Neural cell (in vitro differentiated cells): Measurements from ENCODE around the gene NFIX. TPM values are rescaled to one million over a fixed set of nuclear protein-coding genes. Genes with fewer than 3 reads are reported as not detected.

ENCODE experiments used
- H2AFZ ChIP-seq: fragments of 200-600, 300-800 bp; sonication (generic), shearing (Covaris generic); 2 replicates; pipeline ENCODE4 v1.6.0; 2014; ENCODE audit warnings: low read depth, mild to moderate bottlenecking, antibody characterized with exemption, low read length, moderate library complexity
- H3F3A ChIP-seq: fragments of 200-600 bp; shearing (Covaris generic); 2 replicates; pipeline ENCODE4 v1.6.1; 2016; ENCODE audit warnings: mild to moderate bottlenecking, moderate library complexity, mixed read lengths, antibody characterized with exemption, low read length; ENCODE audit not compliant: insufficient read depth, poor library complexity, severe bottlenecking
- H3K27ac ChIP-seq: fragments of 200-600, 300-800 bp; sonication (generic), shearing (Covaris generic); 2 replicates; pipeline ENCODE4 v1.5.1; 2014; ENCODE audit warnings: mild to moderate bottlenecking, low read length, moderate library complexity
- H3K27me3 ChIP-seq: fragments of 300-800, 200-600 bp; sonication (generic), shearing (Covaris generic); 2 replicates; pipeline ENCODE4 v1.6.0; 2014; ENCODE audit warnings: mild to moderate bottlenecking, low read depth, low read length, moderate library complexity; ENCODE audit not compliant: insufficient read depth
- H3K36me3 ChIP-seq: fragments of 300-800, 200-600 bp; sonication (generic), shearing (Covaris generic); 2 replicates; pipeline ENCODE4 v1.5.1; 2014; ENCODE audit warnings: mild to moderate bottlenecking, antibody characterized with exemption, low read length, moderate library complexity; ENCODE audit not compliant: insufficient read depth
- H3K4me2 ChIP-seq: fragments of 300-800, 200-600 bp; sonication (generic), shearing (Covaris generic); 2 replicates; pipeline ENCODE4 v1.6.0; 2014; ENCODE audit warnings: mild to moderate bottlenecking, low read length
- H3K4me3 ChIP-seq: fragments of 300-800, 200-600 bp; sonication (generic), shearing (Covaris generic); 2 replicates; pipeline ENCODE4 v1.5.1; 2014; ENCODE audit warnings: mild to moderate bottlenecking, low read length, moderate library complexity
- H3K79me2 ChIP-seq: fragments of 200-600 bp; shearing (Covaris generic); replicated peaks from 2 replicates; pipeline ENCODE4 v1.6.0; 2014; ENCODE audit warnings: mild to moderate bottlenecking, low read length, moderate library complexity; ENCODE audit not compliant: insufficient read depth
- H3K9ac ChIP-seq: fragments of 300-800, 200-600 bp; sonication (generic), shearing (Covaris generic); 2 replicates; pipeline ENCODE4 v1.6.1; 2016; ENCODE audit warnings: mild to moderate bottlenecking, low read length, mixed read lengths
- H3K9me2 ChIP-seq: fragments of 200-600 bp; shearing (Covaris generic); 2 replicates; pipeline ENCODE4 v1.6.1; 2016; ENCODE audit warnings: mild to moderate bottlenecking, low read length, mixed read lengths; ENCODE audit not compliant: insufficient read depth
- H3K9me3 ChIP-seq: fragments of 200-600, 300-800 bp; sonication (generic), shearing (Covaris generic); 2 replicates; pipeline ENCODE4 v1.6.1; 2016; ENCODE audit warnings: mild to moderate bottlenecking, mixed run types, low read length, moderate library complexity, mixed read lengths
- H4K20me1 ChIP-seq: fragments of 200-600 bp; shearing (Covaris generic); 2 replicates; pipeline ENCODE4 v1.6.1; 2016; ENCODE audit warnings: mild to moderate bottlenecking, mixed run types; ENCODE audit not compliant: insufficient read depth
- EP300 ChIP-seq: fragments of 450-650 bp; conservative IDR thresholded peaks from 2 replicates; pipeline ENCODE4 v1.6.1; 2014; ENCODE audit warnings: antibody characterized with exemption, mild to moderate bottlenecking, moderate library complexity; ENCODE audit not compliant: poor library complexity, severe bottlenecking
- EZH2 ChIP-seq: fragments of 200-600, 300-800 bp; shearing (Covaris generic), sonication (generic); IDR thresholded peaks from 2 replicates; pipeline ENCODE4 v1.6.1; 2014; ENCODE audit warnings: antibody characterized with exemption, low read length, borderline replicate concordance, mild to moderate bottlenecking; ENCODE audit not compliant: insufficient read depth, poor library complexity, severe bottlenecking
- MXI1 ChIP-seq: fragments of 450-650 bp; conservative IDR thresholded peaks from 2 replicates; pipeline ENCODE4 v1.6.1; 2014; ENCODE audit warnings: antibody characterized with exemption, mild to moderate bottlenecking; ENCODE audit not compliant: poor library complexity, severe bottlenecking
- POLR2AphosphoS5 ChIP-seq: IDR thresholded peaks from 2 replicates; pipeline ENCODE4 v1.6.1; 2012
- RAD21 ChIP-seq: fragments of 450-650 bp; conservative IDR thresholded peaks from 2 replicates; pipeline ENCODE4 v1.6.1; 2014; ENCODE audit warnings: antibody characterized with exemption, mild to moderate bottlenecking, moderate library complexity
- SMC3 ChIP-seq: fragments of 450-650 bp; conservative IDR thresholded peaks from 2 replicates; pipeline ENCODE4 v1.6.1; 2014; ENCODE audit warnings: antibody characterized with exemption, mild to moderate bottlenecking, moderate library complexity; ENCODE audit not compliant: poor library complexity
- TAF1 ChIP-seq: IDR thresholded peaks from 2 replicates; pipeline ENCODE4 v1.6.1; 2012; ENCODE audit warnings: low read depth
- polyA plus RNA-seq: library from polyadenylated mRNA; depleted of rRNA; stranded (reverse); fragments of >200 nt; gene quantifications from 2 replicates; pipeline ENCODE4 v1.2.3, GENCODE V29; 2014
- TF ChIP-seq, protein P1 (sequence below): fragments of 450-650 bp; IDR thresholded peaks from 2 replicates; pipeline ENCODE4 v1.5.1; 2014; ENCODE audit warnings: antibody characterized with exemption, mild to moderate bottlenecking, moderate library complexity; ENCODE audit not compliant: poor library complexity, severe bottlenecking
- TF ChIP-seq, protein P2 (sequence below): IDR thresholded peaks from 2 replicates; pipeline ENCODE4 v1.6.1; 2012; ENCODE audit warnings: borderline replicate concordance

The NFIX gene
- polyA plus RNA-seq, 1 donor from 2014 or later: not detected

DNA sequence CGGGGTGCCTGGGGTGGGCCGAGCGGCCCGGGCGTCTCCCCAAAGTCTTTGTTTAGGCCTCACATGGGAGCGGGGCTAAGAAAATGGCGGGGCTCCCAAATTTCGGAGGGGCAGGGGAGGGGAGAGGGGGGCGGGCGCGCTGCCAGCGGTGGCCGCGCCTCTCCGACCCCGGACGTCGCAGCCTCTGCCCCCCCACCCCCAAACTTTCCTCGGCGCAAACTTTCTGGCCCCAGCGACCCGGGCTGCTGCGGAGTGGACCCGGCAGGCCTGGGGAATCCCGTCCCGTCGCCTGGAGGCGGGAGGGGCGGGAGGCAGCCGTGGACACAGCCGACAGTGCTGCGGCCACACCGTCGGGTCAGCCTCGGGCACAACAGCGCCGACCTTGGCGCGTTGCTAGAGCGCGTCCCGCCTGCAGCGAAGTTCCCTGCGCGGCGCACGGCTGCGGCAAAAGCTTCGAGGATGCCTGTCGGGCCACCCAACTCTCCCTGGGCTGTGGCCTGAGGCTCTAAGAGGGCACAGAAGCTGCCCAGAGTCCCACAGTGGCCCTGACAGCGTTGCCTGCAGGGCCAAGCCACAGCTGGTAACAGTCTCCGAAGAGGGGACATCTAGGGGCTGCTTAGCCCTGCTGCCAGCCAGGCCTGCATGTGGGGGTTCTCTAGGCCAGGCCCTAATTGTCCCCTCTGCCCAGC is 1.3 kb downstream of the NFIX start:
- Histone ChIP-seq H3K9ac (no peak overlapping the region), H3K79me2 (no peaks in the 10 kb centered on the region)

DNA sequence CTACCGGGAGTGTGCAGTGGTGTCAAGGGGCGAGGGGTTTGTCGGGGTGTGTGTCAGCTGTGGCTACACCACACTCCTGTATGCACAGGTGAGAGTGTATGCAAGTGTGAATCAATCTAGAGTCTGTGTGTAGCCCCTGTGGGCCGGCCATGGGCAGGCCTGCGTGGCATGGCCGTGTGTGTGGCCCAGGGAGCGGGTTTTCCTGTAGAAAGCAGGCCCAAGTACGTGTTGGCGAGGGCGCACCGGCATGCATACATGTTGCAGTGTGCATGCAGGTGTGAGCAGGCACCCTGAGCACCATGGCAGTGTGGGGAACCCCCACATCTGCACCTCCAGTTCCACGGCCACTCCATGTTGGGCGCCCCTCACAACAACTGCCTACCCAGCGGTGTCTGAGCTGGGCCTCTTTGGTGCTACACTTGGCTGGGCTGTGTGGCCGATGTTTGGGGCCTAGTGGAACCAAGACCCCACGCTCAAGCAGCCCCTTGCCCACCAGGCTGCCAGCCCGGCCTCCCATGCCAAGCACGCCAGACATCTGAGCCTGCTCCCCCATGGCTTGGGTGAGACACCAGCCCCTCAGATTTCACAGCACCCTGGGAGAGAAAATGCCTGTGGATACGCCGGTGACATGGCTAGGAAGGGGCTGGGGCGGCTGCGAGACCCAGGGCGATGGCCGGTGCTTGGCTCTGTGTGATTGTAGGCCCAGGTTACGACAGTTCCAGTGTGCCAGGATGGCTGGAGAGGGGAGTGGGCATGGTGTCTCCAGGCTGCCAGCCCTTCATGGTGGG is 2.1 kb downstream of the NFIX start:
- no peaks in the 10 kb centered on the region for H3F3A ChIP-seq
- H3K9me3 ChIP-seq: no peaks in the 10 kb centered on the region
- H3K27me3 ChIP-seq: peaks cover 85% of the 10 kb centered on the region
- H3K79me2 ChIP-seq: no peaks in the 10 kb centered on the region
- H2AFZ ChIP-seq: no peak overlapping the region
- TF ChIP-seq, protein P1, sequence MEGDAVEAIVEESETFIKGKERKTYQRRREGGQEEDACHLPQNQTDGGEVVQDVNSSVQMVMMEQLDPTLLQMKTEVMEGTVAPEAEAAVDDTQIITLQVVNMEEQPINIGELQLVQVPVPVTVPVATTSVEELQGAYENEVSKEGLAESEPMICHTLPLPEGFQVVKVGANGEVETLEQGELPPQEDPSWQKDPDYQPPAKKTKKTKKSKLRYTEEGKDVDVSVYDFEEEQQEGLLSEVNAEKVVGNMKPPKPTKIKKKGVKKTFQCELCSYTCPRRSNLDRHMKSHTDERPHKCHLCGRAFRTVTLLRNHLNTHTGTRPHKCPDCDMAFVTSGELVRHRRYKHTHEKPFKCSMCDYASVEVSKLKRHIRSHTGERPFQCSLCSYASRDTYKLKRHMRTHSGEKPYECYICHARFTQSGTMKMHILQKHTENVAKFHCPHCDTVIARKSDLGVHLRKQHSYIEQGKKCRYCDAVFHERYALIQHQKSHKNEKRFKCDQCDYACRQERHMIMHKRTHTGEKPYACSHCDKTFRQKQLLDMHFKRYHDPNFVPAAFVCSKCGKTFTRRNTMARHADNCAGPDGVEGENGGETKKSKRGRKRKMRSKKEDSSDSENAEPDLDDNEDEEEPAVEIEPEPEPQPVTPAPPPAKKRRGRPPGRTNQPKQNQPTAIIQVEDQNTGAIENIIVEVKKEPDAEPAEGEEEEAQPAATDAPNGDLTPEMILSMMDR: no peak
- TF ChIP-seq POLR2AphosphoS5: no peak
- no peak for TF ChIP-seq MXI1
- no peak for TF ChIP-seq RAD21
- no peak for TF ChIP-seq SMC3
- no peak for TF ChIP-seq EP300
- TF ChIP-seq EZH2: no peak
- no peak for TF ChIP-seq TAF1
- TF ChIP-seq, protein P2, sequence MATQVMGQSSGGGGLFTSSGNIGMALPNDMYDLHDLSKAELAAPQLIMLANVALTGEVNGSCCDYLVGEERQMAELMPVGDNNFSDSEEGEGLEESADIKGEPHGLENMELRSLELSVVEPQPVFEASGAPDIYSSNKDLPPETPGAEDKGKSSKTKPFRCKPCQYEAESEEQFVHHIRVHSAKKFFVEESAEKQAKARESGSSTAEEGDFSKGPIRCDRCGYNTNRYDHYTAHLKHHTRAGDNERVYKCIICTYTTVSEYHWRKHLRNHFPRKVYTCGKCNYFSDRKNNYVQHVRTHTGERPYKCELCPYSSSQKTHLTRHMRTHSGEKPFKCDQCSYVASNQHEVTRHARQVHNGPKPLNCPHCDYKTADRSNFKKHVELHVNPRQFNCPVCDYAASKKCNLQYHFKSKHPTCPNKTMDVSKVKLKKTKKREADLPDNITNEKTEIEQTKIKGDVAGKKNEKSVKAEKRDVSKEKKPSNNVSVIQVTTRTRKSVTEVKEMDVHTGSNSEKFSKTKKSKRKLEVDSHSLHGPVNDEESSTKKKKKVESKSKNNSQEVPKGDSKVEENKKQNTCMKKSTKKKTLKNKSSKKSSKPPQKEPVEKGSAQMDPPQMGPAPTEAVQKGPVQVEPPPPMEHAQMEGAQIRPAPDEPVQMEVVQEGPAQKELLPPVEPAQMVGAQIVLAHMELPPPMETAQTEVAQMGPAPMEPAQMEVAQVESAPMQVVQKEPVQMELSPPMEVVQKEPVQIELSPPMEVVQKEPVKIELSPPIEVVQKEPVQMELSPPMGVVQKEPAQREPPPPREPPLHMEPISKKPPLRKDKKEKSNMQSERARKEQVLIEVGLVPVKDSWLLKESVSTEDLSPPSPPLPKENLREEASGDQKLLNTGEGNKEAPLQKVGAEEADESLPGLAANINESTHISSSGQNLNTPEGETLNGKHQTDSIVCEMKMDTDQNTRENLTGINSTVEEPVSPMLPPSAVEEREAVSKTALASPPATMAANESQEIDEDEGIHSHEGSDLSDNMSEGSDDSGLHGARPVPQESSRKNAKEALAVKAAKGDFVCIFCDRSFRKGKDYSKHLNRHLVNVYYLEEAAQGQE: no peak
- H3K36me3 ChIP-seq: no peaks in the 10 kb centered on the region
- no peaks in the 10 kb centered on the region for H4K20me1 ChIP-seq
- no peak overlapping the region for H3K9ac ChIP-seq
- H3K27ac ChIP-seq: no peak overlapping the region
- H3K4me3 ChIP-seq: no peak overlapping the region
- H3K4me2 ChIP-seq: no peak overlapping the region
- no peaks in the 10 kb centered on the region for H3K9me2 ChIP-seq

More for the DNA sequence above, 1.3 kb downstream of the NFIX start:
- Histone ChIP-seq H3K27ac (no peak overlapping the region), H3K9me3 (no peaks in the 10 kb centered on the region), H3K4me3 (peak overlapping the region; percentile 62), H3K4me2 (no peak overlapping the region), H3K36me3 (no peaks in the 10 kb centered on the region), H3K9me2 (no peaks in the 10 kb centered on the region), H2AFZ (no peak overlapping the region), H4K20me1 (no peaks in the 10 kb centered on the region), H3F3A (no peaks in the 10 kb centered on the region), H3K27me3 (peaks cover 82% of the 10 kb centered on the region)
- no peak for TF ChIP-seq SMC3
- TF ChIP-seq EZH2: peak; percentile 49
